ENCODE data around the gene GREB1L.

GRCh38 chr18:21453511-21453901 is 211.5 kb downstream of the GREB1L start:
- TF ChIP-seq POLR2A (conservative IDR thresholded peaks at IDR 0.05) (no peak), MED1 (CRISPR knock-in tag; IDR thresholded peaks at IDR 0.05; ENCODE audit: borderline replicate concordance) (no peak), ZNF140 (CRISPR knock-in tag; IDR thresholded peaks at IDR 0.05) (no peak), CTCF (IDR thresholded peaks at IDR 0.05 in 2 of 3, conservative IDR thresholded peaks at IDR 0.05 in 1 of 3; ENCODE audit: insufficient read depth in 2 of 3, low read depth in 1 of 3, low read length in 3 of 3) (no peak), MCM3 (IDR thresholded peaks at IDR 0.05) (no peak)
- TF ChIP-seq, protein P1, sequence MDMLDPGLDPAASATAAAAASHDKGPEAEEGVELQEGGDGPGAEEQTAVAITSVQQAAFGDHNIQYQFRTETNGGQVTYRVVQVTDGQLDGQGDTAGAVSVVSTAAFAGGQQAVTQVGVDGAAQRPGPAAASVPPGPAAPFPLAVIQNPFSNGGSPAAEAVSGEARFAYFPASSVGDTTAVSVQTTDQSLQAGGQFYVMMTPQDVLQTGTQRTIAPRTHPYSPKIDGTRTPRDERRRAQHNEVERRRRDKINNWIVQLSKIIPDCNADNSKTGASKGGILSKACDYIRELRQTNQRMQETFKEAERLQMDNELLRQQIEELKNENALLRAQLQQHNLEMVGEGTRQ (CRISPR knock-in tag; IDR thresholded peaks at IDR 0.05) = no peak
- TF ChIP-seq, protein P2, sequence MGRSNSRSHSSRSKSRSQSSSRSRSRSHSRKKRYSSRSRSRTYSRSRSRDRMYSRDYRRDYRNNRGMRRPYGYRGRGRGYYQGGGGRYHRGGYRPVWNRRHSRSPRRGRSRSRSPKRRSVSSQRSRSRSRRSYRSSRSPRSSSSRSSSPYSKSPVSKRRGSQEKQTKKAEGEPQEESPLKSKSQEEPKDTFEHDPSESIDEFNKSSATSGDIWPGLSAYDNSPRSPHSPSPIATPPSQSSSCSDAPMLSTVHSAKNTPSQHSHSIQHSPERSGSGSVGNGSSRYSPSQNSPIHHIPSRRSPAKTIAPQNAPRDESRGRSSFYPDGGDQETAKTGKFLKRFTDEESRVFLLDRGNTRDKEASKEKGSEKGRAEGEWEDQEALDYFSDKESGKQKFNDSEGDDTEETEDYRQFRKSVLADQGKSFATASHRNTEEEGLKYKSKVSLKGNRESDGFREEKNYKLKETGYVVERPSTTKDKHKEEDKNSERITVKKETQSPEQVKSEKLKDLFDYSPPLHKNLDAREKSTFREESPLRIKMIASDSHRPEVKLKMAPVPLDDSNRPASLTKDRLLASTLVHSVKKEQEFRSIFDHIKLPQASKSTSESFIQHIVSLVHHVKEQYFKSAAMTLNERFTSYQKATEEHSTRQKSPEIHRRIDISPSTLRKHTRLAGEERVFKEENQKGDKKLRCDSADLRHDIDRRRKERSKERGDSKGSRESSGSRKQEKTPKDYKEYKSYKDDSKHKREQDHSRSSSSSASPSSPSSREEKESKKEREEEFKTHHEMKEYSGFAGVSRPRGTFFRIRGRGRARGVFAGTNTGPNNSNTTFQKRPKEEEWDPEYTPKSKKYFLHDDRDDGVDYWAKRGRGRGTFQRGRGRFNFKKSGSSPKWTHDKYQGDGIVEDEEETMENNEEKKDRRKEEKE (IDR thresholded peaks at IDR 0.05; ENCODE audit: borderline replicate concordance in 1 of 2, control insufficient read depth in 1 of 2, low read depth in 2 of 2, low read length in 1 of 2) = no peak
